BJ (cell line): Measurements from ENCODE around the gene MGAT5. TPM values are rescaled to one million over a fixed set of nuclear protein-coding genes. Genes with fewer than 3 reads are reported as not detected.

Experiments used
- CTCF ChIA-PET: fragments of 350-600 bp; formaldehyde crosslinking; extraction: SDS; loops from one replicate; lab custom pipeline; 2021; ENCODE audit warnings: antibody characterized with exemption, inconsistent platforms; lab: Yijun Ruan, JAX
- POLR2A ChIA-PET: fragments of 300-600 bp; sonication (Branson Sonifier 250); formaldehyde crosslinking; extraction: SDS; loops from one replicate; lab custom pipeline; 2021; ENCODE audit warnings: antibody characterized with exemption; lab: Charles Lee
- DNase-seq: peaks from one replicate; pipeline ENCODE4 v3.0.0-alpha.2; 2011; ENCODE audit warnings: low read depth
- H3K27me3 ChIP-seq: 2 replicates; pipeline ENCODE4 v1.6.0; 2011; ENCODE audit warnings: low read length; ENCODE audit not compliant: control insufficient read depth, insufficient read depth
- H3K36me3 ChIP-seq: 2 replicates; pipeline ENCODE4 v1.5.1; 2011; ENCODE audit warnings: low read length; ENCODE audit not compliant: control insufficient read depth, insufficient read depth
- H3K4me3 ChIP-seq: 2 replicates; pipeline ENCODE4 v1.5.1; 2011; ENCODE audit warnings: low read depth, mild to moderate bottlenecking, control low read depth, low read length
- CTCF ChIP-seq: IDR thresholded peaks from 2 replicates; pipeline ENCODE4 v1.5.1; 2011; ENCODE audit warnings: low read depth, mild to moderate bottlenecking, control low read depth, inconsistent platforms, low read length, moderate library complexity; ENCODE audit not compliant: insufficient read depth
- polyA plus RNA-seq: library from polyadenylated mRNA; depleted of rRNA; stranded (reverse); fragments of >200 nt; gene quantifications from 2 replicates; pipeline ENCODE4 v1.2.3, GENCODE V29; 2011

Gene MGAT5
- polyA plus RNA-seq, 1 experiment, result 25.0 TPM

- CTCF ChIA-PET, result interaction anchor here (1.0 to 1.4 kb wide), 3 partner anchors 14 to 138 kb away, joined by 3 to 5 read pairs (median 3); no protein-coding TSS in a partner anchor
These were observed 138.7 kb downstream of the MGAT5 start for GRCh38 chr2:134392442-134393074.

GRCh38 chr2:134393075-134393461, 139.2 kb downstream of the MGAT5 start:
- Histone ChIP-seq H3K27me3 (no peaks in the 10 kb centered on the region), H3K36me3 (no peaks in the 10 kb centered on the region), H3K4me3 (no peak overlapping the region)
- ChIA-PET CTCF (interaction anchor here (1.2 to 1.4 kb wide), 2 partner anchors 14 to 19 kb away, joined by 3 to 5 read pairs; no protein-coding TSS in a partner anchor), POLR2A (no interaction called here)
- DNase-seq, result no peak
- TF ChIP-seq CTCF, result no peak

More at GRCh38 chr2:134392442-134393074, 138.7 kb downstream of the MGAT5 start:
- H3K36me3 ChIP-seq, result no peaks in the 10 kb centered on the region
- H3K4me3 ChIP-seq, result no peak overlapping the region
- H3K27me3 ChIP-seq, result no peaks in the 10 kb centered on the region
- POLR2A ChIA-PET, result no interaction called here
- no peak for DNase-seq
- no peak for TF ChIP-seq CTCF

GRCh38 chr2:134395779-134396178, 141.9 kb downstream of the MGAT5 start:
- POLR2A ChIA-PET, result no interaction called here
- TF ChIP-seq CTCF, result no peak
- no peak overlapping the region for H3K4me3 ChIP-seq
- CTCF ChIA-PET, result interaction anchor here (0.6 to 6.5 kb wide), 4 partner anchors 8 to 55 kb away, joined by 3 to 42 read pairs (median 4); no protein-coding TSS in a partner anchor
- no peaks in the 10 kb centered on the region for H3K27me3 ChIP-seq
- no peaks in the 10 kb centered on the region for H3K36me3 ChIP-seq
- no peak for DNase-seq

- no peak for DNase-seq
- no peaks in the 10 kb centered on the region for H3K36me3 ChIP-seq
- ChIA-PET POLR2A (interaction anchor here (0.6 kb wide), 1 partner anchor 191 kb away, joined by 3 read pairs; no protein-coding TSS in a partner anchor), CTCF (interaction anchor here (1.2 to 6.5 kb wide), 2 partner anchors 9 to 15 kb away, joined by 3 to 42 read pairs; no protein-coding TSS in a partner anchor)
- H3K27me3 ChIP-seq, result no peaks in the 10 kb centered on the region
- TF ChIP-seq CTCF, result no peak
- no peak overlapping the region for H3K4me3 ChIP-seq
These were observed 142.6 kb downstream of the MGAT5 start for GRCh38 chr2:134396493-134396892.

GRCh38 chr2:134397146-134397896, 143.4 kb downstream of the MGAT5 start:
- no peaks in the 10 kb centered on the region for H3K36me3 ChIP-seq
- ChIA-PET CTCF (interaction anchor here (0.6 to 6.5 kb wide), 4 partner anchors 9 to 1998 kb away, joined by 3 to 42 read pairs (median 6); no protein-coding TSS in a partner anchor), POLR2A (interaction anchor here (0.6 to 1.0 kb wide), 2 partner anchors 15 to 191 kb away, joined by 3 read pairs; no protein-coding TSS in a partner anchor)
- no peaks in the 10 kb centered on the region for H3K27me3 ChIP-seq
- no peak overlapping the region for H3K4me3 ChIP-seq
- DNase-seq, result no peak
- TF ChIP-seq CTCF, result no peak
